ENCODE results near the gene GPC5. TPM values are rescaled to one million over a fixed set of nuclear protein-coding genes. Genes with fewer than 3 reads are reported as not detected.

Gene GPC5
- total RNA-seq, 4 donors from 2014 or later = 0.24 to 30.8 (median 1.8) TPM; not detected in 1

DNA sequence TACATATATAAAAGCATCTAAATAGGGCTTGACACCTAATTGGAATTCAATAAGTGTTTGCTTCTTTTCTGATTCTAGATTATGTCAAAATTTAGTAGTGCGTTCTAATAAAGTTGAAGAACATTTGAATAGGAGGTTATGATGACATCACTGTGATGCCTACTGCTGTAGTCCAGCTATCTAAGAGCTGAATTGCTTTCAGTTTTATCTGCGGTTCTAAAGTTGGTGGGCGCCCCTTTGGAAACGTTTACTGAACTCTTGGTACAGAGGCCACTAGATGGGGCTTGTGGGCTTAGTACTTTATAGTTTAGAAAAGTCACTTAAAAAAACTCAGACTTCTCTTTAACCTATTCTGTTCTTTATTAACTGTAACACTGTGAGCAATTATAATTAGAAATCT, 776.9 kb downstream of the GPC5 start:
- Histone ChIP-seq H3K36me3 (no peaks in the 10 kb centered on the region), H3K27ac (no peak overlapping the region), H3K9me3 (no peaks in the 10 kb centered on the region), H3K4me1 (no peaks in the 10 kb centered on the region), H3K4me3 (no peak overlapping the region), H3K27me3 (no peaks in the 10 kb centered on the region)
- DNase-seq = no peak
- intact Hi-C loops (cut with DNase I; ENCODE audit: low total_unique reads) = no loop called here
- no peak for TF ChIP-seq POLR2A (IDR thresholded peaks at IDR 0.05)
- TF ChIP-seq, protein P1, sequence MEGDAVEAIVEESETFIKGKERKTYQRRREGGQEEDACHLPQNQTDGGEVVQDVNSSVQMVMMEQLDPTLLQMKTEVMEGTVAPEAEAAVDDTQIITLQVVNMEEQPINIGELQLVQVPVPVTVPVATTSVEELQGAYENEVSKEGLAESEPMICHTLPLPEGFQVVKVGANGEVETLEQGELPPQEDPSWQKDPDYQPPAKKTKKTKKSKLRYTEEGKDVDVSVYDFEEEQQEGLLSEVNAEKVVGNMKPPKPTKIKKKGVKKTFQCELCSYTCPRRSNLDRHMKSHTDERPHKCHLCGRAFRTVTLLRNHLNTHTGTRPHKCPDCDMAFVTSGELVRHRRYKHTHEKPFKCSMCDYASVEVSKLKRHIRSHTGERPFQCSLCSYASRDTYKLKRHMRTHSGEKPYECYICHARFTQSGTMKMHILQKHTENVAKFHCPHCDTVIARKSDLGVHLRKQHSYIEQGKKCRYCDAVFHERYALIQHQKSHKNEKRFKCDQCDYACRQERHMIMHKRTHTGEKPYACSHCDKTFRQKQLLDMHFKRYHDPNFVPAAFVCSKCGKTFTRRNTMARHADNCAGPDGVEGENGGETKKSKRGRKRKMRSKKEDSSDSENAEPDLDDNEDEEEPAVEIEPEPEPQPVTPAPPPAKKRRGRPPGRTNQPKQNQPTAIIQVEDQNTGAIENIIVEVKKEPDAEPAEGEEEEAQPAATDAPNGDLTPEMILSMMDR (IDR thresholded peaks at IDR 0.05) = no peak

DNA sequence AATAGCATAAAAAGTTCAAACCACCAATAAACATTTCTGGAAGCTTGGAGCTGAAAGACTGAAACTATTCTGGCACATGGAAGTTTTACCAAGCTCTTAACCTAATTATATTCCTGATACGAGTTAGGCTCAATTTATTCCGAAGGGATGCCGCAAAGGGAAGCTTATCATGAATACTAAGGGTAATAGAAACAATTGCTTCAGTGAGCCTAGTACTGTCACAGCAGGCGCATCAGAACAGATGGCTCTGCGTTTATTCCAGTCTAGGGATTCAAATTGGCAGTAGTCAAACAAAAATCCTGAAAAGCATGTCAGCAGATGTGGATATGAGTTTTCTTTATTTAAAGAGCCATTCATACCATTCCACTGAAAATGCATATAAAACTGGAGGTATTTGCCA, 779.5 kb downstream of the GPC5 start:
- intact Hi-C loops (cut with DNase I; ENCODE audit: low total_unique reads) = no loop called here
- Histone ChIP-seq H3K27me3 (no peaks in the 10 kb centered on the region), H3K4me3 (no peak overlapping the region), H3K4me1 (no peaks in the 10 kb centered on the region), H3K9me3 (no peaks in the 10 kb centered on the region), H3K36me3 (no peaks in the 10 kb centered on the region), H3K27ac (no peak overlapping the region)
- TF ChIP-seq, protein P1 (IDR thresholded peaks at IDR 0.05) = no peak
- no peak for TF ChIP-seq POLR2A (IDR thresholded peaks at IDR 0.05)
- no peak for DNase-seq

DNA sequence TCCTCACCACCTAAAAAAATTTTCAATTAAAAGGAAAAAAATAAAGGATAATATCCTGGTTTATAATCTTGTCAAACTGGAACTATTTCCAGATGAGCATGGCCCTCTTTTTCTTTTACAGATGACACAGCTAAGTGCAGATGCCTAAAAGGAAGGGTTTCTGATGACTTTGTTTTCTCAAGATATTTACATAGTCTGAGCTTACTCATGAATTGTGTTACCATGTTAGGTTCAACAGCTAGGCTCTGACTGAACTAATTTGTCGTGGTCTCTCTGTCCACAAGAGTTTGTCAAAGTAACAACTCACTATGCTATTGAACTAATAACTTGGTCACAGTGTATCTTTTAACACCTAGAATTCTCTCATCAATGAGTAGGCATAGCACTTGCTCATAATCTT, 780.8 kb downstream of the GPC5 start:
- no peaks in the 10 kb centered on the region for H3K9me3 ChIP-seq

DNA sequence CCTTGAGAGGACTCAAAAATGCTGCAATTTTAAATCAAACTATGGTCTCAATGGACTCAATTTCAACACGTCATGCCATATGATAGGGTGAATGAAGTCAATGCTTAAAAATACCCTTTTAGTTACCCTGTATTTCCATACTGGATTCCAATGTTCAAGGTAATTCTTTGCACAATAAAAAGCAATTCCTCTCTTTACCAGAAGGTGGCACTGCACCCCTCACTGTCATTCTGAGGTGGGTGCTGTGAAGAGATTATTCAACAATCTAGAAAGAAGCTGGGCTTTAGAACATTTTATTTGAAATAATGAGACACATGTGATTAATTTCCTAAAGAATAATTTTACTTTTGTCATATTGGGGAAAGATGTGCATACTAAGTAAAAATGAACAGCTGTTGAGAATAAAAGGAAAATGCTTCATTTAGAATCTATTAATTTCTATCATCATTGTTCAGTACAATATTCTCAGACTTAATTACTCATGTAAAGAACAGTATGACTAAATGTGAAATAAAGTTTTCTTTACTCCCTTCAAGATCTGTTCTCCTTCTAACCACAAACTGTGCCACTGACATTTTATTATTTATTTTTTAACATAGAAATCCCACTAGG, 789.1 kb downstream of the GPC5 start:
- intact Hi-C loops (cut with DNase I; ENCODE audit: low total_unique reads) = no loop called here
- no peaks in the 10 kb centered on the region for H3K4me1 ChIP-seq

More for the DNA sequence above, 780.8 kb downstream of the GPC5 start:
- TF ChIP-seq, protein P1 (IDR thresholded peaks at IDR 0.05) = no peak
- no peak for TF ChIP-seq POLR2A (IDR thresholded peaks at IDR 0.05)
- Histone ChIP-seq H3K4me1 (no peaks in the 10 kb centered on the region), H3K4me3 (no peak overlapping the region), H3K27me3 (no peaks in the 10 kb centered on the region), H3K27ac (no peak overlapping the region), H3K36me3 (no peaks in the 10 kb centered on the region)
- no peak for DNase-seq
- intact Hi-C loops (cut with DNase I; ENCODE audit: low total_unique reads) = no loop called here

DNA sequence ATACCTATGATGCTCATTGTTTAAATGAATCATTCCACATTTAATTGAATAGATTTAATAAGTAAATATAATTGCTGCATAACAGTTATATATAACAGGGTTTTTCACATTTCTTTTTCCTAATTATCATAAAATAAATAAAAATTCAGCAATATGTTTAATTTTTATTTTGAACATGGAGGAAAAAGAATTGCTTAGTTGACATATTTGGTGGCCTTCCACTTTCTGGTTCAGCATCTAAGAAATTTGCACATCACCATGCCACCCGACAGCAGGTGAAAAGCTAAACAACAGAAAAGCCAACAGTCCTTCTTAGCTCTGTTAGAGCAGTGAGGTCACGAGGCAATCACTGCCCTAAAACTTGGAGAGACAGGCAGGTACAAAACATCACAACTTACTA, 790.2 kb downstream of the GPC5 start:
- no peaks in the 10 kb centered on the region for H3K9me3 ChIP-seq
- intact Hi-C loops (cut with DNase I; ENCODE audit: low total_unique reads) = no loop called here
- H3K36me3 ChIP-seq = no peaks in the 10 kb centered on the region
- no peaks in the 10 kb centered on the region for H3K4me1 ChIP-seq
- no peaks in the 10 kb centered on the region for H3K27me3 ChIP-seq
- TF ChIP-seq POLR2A (IDR thresholded peaks at IDR 0.05) = no peak
- TF ChIP-seq, protein P1 (IDR thresholded peaks at IDR 0.05) = no peak
- DNase-seq = no peak
- H3K4me3 ChIP-seq = no peak overlapping the region
- H3K27ac ChIP-seq = no peak overlapping the region

More for the DNA sequence above, 789.1 kb downstream of the GPC5 start:
- Histone ChIP-seq H3K27me3 (no peaks in the 10 kb centered on the region), H3K9me3 (no peaks in the 10 kb centered on the region), H3K36me3 (no peaks in the 10 kb centered on the region), H3K4me3 (no peak overlapping the region), H3K27ac (no peak overlapping the region)
- DNase-seq = no peak
- TF ChIP-seq, protein P1 (IDR thresholded peaks at IDR 0.05) = peak; percentile 45 to 61 (median 52)
- TF ChIP-seq POLR2A (IDR thresholded peaks at IDR 0.05) = no peak

Measured in uterus (tissue), 4 donors.